Activated CD4-positive, alpha-beta T cell treated with anti-CD3 and anti-CD28 coated beads, Interleukin-2, amount 50 U/mL, for 4 hours (primary cell): Measurements from ENCODE around the gene PNPLA7.

Experiments
- DNase-seq, 2 experiments: peaks; one replicate each; pipeline ENCODE4 v3.0.0-alpha.2; 2020

PNPLA7 gene

DNA sequence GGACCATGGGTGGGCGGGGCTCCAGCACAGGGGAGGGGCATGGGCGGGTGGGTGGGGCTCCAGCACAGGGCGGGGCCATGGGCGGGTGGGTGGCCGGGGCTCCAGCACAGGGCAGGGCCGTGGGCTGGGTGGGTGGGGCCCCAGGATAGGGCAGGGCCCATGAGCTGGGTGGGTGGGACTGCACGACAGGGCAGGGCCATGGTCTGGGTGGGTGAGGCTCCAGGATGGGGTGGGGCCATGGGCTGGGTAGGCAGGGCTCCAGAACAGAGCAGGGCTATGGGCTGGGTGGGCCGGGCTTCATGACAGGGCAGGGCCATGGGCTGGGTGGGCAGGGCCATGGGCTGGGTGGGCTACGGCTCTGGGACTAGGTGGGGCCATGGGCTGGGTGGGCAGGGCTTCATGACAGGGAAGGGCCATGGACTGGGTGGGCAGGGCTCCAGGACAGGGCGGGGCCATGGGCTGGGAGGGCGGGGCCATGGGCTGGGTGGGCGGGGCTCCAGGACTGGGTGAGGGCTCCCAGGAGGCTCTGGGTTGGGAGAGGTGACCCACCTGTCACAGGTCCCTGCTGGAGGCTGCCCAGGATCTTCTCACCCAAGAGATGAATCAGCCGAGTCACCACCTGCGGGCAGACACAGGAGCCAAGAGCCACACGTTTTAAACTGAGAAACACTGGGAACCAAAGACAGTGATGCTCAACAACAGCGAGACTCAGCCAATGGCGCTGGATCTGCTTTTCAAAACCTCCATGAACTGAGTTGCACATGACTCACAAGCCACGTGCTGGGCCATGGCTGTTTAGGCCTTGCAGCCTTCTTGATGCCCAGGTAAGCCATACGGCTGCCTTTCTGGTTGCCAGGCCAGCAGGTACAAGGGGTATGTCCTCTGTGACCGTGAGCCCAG lies 57.5 kb downstream of the PNPLA7 start:
- no peak for DNase-seq

DNA sequence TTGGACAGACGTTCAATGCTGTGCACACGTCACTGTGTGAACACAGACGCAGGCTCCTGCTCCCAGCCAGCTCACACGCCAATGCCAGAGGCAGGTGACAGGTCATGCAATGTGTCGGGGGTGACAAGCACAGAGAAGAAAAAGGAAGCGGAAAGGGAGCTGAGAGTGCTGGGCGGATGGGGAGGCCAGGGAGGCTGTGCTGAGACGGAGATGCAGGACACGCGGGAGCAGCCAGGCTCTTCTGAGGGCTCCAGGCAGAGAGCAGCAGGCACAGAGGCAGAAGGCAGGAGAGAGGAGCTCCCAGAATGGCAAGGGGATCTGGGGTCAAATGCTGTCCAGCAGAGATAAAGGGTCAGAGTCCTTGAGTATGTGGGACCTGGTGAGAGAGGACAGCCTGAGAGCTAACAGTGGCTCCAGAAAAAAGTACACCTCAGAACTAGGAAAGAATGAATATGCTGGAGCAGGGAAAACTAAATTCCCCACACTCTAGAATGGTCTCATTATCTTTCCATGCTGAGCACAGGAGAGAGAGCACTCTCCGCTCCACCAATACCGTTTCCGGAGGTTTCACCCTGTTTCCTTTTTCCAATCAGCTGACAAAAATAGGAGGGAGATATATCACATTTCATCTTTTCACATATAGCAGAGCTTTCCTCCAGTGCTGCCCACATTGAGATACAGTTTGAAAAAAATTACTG lies 58.3 kb downstream of the PNPLA7 start:
- no peak for DNase-seq

DNA sequence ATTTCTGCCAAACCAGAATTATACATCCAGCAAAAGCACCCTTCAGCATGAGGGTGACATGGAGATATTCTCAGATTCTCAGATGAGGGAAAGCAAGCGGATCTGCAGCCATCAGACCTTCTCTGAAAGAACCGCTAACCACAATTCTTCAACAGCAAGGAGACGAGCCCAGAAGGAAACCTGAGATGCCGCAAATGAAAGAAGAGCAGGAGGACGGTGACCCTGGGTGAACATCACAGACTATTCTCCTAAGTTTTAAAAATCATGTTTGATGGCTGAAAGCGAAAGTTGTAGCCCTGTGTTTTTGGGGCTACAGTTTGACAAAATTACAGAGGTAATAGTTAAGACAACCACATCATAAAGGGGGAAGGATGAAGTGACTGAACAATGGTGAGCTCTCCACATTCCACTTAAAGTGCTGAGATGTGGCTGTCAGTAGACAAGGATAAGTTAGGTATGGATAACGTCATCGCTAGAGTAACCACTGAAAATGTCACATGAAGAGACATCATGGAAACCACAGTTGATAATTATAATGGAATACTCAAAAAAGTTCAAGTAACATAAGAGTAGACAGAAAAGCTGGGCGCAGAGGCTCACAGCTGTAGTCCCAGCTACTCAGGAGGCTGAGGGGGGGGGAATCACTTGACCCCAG lies 59.5 kb downstream of the PNPLA7 start:
- DNase-seq = no peak

DNA sequence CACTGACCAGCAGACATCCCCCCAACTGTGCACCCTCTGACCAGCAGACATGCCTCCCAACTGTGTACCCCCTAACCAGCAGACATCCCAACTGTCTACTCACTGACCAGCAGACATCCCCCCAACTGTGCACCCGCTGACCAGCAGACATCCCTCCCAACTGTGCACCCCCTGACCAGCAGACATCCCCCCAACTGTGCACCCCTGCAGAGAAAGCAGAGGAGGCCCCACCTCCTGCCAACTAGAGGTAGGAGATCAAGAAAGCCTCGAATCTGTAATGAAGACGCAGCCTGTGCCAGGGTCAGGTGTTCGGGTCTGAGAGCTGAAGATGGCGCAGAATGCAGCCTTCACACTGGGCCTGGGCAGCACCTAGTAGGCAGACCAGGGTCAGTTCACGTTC lies 61.3 kb downstream of the PNPLA7 start:
- DNase-seq = no peak

DNA sequence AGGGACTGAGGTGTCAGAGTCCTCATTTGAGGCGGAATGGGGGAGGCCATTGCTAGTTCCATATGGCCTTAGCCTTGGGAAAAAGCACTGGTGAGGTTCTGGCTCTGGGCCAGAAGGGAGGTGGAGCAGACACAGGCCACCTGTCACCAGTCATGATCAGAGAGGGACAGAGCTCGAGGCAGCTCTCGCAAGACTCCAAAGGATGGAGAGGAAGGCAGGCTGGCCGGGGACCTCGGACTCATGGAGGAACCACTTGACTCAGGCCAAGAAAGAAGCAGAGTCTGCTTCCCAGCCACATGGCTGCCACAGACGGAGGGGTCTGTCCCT lies 61.9 kb downstream of the PNPLA7 start:
- DNase-seq = no peak

DNA sequence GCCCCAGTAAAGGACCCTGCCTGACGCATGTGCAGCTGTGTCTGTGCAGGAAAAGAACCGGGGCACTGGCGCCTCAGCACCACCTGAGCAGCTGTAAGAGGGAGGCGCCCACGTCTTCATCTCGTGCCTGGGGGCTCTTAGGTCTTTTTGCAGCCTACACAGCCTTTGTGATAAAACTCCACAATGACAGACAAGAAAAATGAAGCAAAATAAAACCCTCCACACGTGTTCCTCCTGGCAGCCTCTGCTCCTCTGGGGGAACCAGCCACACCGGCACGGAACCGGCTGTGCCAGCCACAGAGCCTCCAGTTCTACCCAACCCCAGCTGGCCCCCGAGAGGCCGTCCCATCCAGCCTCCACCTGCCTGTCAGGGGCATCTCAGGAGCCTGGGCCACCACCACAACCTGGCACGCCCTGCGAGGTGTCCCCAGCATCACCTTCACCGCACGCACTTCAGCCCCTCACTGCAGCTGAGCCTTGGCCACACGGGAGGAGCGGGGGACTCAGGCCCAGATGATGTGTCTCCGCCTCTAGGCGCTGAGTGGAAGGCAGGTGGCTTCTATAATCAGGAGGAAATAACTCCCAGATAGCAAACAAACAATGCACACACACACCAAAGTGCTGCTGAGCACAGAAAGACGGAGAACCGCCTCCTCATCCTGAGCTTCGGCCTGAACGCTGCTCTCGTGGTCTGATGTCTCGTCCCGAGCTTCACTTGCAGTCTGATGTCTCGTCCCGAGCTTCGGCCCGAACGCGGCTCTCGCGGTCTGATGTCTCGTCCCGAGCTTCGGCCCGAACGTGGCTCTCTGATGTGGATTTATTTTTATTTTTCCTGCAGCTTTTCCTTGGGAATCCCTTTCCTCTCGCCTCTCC lies 62.5 kb downstream of the PNPLA7 start:
- DNase-seq = no peak

DNA sequence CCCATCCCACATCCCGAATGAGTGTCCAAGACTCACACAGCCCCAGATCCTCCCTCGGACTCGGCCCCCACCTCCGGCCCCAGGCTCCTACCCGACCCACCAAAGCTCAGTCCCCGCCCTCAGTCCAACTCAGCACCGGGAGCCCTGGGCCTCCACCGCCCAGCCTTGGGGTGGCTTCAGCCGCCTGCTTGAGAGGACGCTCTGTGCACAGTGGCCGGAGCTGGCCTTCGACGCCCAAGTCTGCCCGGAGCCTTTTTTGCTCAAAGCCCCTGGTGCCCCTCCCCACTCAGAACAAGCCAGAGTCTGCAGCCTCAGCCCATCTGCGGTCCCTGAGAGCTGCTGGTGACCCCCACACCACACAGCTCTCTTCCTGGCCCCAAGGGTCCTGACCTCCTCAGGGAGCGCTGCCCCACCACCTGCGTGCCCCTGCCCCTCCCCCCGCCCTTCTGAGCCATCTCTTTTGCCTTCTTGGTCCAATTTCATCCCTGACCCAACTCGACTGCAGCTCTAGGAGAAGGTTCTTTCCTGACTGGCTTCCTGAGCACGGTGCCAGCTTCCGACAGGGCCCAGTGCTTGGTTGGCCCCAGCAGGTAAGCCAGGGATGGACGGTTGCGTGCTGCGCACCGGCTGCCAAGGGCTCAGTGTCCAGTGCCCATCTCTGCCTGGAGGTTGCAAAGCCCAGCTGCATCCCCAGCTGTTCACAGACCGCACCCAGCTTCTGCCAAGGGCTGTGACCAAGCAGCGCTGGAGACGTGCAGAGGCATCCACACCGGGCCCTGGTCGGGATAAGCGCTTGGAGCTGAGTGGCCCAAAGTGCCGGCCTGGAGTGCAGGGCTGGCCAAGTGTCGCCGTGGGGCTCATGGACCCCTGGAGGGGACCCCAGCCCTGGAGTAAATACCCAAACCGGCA lies 63.4 kb downstream of the PNPLA7 start:
- no peak for DNase-seq

DNA sequence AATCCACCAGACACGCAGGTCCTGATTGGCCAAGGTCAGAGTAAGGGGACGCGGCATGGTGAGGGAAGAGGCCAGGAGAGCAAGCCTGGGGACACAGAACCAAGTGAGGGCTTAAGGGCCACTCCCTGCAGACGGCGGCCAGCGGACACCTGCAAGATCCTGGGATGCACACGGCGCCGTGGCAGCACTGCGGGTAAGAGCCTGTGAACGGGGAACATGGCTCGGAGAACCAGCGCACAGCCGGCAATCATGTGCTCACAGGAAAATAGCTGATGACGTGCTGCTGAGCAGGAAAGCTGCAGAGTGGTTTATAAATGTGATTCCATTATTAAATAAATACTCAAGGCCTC lies 64.1 kb downstream of the PNPLA7 start:
- DNase-seq = no peak

DNA sequence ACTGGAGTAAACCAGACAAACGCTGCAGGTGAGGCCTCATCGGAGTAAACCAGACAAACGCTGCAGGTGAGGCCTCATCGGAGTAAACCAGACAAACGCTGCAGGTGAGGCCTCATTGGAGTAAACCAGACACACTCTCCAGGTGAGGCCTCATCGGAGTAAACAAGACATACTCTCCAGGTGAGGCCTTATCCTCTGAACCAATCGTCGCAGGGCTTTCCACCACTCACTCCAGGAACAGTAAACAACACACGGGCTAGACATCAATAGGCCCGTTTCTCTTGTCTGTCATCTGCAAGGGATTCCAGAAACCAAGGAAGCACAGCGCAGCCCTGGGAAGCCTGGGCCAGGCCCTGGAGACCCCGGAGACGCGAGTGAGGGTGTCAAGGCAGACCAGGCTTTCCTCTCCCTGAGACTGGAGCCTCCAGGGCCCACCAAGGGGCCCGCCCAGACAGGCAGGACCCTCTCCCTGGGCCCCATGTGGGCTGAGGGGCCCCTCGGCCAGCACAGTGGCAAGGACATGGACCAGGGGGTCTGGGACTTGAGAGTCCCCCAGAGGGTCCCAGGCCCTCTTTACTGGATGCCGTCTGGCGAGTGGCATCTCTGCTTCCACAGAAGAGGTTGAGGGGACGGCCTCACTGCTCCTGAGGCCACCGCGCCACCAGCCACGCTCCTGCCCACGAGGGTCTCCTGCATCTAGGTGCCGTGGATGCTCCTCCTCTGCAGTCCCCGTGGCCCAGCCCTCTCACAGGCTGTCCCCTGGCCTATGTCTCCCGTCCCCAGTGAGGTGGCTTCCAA lies 64.7 kb downstream of the PNPLA7 start:
- no peak for DNase-seq

DNA sequence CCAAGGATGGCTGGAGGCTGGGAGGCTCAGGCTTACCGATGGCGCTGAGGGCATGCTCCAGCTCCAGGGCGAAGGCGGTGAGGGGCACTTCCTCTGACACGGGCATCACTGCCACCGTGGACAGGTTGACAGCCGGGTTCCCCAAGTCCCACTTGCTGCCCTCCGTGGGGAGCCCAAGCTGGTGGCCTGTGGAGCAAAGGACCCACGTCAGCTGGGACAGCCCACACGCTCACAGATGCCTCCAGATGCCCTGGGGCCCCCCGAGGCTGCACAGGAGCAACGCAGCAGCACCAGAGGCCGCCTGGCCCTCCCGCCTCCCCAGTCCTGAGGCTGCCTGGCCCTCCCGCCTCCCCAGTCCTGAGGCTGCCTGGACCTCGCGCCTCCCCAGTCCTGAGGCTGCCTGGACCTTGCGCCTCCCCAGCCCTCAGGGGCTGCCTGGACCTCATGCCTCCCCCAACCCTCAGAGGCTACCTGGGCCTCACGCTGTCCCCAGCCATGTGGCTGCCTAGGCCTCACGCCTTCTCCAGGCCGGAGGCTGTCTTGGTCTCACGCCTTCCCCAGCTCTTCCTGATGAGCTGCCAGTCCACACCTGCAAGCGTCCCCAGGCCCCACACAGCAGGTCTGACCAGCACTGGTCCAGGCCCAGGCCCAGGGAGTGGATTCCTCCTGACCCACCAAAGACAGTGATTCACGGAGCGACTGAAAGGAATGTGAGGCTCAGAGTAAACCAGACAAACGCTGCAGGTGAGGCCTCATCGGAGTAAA lies 65.5 kb downstream of the PNPLA7 start:
- no peak for DNase-seq

DNA sequence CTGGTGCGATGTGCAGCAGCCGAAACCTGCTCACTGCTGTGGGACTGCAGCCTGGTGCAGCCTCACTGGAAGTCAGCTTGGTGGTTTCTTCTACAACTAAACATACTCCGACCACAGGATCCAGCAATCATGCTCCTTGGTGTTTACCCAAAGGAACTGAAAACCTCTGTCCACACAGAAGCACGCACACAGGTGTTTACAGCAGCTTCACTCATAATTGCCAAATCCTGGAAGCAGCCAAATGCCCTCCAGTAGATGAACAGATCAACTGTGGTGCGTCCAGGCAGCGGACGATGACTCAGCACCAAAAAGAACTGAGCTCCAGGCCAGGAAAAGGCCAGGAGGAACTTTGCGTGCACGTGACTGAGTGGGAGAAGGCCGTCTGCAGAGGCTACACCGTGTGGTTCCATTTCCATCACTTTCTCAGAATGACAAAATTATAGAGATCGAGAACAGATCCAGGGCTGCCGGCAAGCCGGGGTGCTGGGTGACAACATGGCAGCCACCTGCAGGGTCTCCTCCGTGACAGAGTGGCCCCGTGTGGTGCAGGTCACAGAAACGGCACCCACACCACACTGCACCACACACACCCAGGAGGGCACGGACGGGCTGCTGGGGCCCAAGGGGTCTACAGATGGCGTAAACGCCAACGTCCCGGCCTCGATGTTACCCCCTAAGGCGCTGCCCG lies 68.0 kb downstream of the PNPLA7 start:
- DNase-seq = no peak

DNA sequence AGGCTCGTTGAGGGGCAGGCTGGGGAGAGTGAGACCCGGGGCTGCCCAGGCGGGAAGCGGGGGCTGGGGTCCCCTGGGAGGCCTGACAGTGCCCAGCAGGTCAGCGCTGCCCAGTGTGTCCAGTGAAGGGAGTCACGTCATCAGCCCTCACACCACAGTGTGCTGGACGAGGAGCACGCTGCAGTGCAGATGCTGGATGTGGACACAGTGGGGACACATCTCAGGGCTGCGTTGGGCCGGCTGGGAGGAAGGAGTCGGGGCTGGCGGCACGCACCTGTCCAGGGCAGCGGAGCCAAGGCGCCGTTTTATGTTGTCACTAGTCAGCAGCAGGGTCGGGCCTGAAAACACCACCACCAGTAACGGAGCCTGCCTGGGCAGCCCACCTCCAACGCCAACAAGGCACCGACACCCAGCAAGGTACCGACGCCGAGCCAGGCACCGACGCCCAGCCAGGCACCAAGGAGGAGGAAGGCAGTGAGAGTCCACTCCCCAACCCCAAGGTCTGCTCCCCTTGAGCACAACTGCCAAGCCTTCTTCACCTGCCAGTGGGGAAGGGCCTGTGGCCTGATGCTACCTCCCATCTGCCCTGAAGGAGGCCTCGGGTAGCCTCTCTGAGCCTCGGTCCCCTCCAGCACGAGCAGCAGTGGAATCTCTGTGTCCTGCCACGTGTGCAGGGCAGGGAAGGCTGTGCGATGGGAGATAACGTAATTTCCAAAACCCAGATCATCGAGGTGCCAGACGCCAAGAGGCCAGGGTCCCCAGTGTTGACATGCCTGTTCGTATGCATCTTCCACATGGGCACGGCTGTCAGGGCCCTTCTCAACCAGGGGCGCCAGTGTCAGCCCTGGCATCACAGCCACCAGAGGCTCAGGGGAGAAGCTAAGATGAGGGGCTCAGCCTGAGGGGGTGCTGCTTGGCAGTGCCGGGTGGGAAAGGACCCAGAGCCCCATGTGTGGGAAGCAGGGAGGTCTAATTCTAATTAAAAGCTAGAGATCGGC lies 69.2 kb downstream of the PNPLA7 start:
- DNase-seq = no peak

DNA sequence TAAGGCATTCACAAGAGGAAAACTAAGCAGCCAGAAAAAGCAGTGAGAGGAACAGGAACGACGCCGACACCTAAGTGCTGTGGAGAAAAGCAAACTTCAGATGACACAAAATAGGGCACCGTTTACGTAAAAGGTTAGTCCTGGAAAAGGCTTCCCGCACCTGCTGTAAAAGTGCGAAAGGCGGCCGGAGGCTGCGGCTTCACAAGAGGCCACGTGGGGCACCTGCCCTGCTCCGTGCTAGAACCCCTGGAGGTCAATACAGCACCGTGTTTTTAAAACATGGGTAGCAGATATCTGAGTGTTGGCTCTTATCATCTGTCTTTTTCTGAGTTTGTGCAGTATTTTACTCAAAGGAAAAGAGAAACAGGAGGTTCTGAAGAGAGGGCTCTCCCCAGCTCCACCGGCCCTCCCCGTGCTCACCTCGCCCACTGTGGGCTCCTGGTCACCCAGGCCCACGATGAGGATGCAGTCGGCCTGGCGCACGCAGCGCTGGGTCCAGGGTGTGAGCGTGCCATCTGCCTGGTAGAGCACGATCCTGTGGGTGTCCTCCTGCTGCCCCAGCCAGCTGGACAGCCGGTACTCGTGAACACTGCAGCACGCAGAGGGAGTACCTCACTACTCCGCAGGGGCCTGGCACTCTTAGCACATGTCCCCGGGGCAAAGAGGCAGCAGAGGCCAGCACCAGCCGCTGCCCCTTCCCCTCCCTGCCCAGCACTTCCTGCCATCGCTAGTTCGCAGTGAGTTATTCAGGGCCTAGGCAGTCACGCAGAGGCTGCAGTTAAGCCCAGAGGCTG lies 70.1 kb downstream of the PNPLA7 start:
- no peak for DNase-seq

DNA sequence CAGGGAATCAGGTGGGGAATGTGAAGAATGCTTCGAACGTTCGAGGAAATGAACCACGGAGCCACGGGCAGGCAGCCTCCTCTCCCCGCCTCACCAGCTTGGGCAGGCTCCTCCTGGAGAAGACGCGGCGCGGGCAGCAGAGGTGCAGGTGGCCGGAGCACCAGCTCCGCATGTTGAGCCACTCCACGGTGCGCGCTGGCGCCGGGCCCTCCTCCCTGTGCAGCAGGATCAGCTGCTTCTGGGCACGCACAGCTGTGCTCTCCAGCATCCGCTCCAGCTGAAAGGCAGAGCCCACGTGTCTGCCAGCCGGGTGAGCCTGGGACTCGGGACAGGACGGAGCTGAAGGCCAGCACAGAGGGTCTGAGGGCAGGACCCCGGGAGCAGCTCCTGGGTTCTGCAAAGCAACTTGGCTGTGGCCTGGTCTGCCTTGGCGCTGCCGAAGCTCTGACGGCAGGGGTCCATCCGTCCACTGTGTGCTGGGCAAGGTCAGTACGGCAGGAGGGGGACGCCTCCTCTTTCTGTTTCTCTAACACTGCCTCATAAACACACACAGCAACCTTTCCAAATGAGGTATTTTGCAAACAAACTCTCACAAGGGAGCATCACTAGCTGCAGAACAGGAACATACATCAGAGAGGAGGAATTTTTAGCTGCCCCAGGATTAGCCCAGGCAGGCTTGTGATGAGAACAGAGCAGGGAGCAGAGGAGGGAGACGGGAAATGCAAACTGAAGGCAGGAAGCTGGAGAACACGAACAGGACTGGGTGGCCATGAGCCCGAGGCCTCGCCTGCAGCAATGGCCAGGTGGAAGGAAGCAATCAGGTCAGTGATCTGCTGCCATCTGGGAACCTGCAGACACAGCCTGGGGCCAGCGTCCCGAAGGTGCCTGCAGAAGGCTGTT lies 71.0 kb downstream of the PNPLA7 start:
- DNase-seq = no peak

DNA sequence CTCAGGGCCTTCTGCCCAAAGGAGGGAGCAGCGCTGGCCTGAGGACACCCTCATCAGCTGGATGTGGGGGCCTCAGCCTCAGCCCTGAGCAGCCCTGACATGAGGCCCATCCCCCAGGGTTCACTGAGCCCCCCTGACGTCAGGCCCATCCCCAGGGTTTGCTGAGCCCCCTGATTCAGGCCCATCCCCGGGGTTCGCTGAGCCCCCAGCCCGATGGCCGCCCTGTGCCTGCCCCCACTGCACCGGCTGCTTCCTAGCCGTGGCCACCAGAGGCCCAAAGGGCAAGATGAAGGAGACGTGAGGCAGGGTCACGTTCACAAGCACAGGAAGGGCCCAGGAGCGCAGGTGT lies 71.6 kb downstream of the PNPLA7 start:
- DNase-seq = no peak

DNA sequence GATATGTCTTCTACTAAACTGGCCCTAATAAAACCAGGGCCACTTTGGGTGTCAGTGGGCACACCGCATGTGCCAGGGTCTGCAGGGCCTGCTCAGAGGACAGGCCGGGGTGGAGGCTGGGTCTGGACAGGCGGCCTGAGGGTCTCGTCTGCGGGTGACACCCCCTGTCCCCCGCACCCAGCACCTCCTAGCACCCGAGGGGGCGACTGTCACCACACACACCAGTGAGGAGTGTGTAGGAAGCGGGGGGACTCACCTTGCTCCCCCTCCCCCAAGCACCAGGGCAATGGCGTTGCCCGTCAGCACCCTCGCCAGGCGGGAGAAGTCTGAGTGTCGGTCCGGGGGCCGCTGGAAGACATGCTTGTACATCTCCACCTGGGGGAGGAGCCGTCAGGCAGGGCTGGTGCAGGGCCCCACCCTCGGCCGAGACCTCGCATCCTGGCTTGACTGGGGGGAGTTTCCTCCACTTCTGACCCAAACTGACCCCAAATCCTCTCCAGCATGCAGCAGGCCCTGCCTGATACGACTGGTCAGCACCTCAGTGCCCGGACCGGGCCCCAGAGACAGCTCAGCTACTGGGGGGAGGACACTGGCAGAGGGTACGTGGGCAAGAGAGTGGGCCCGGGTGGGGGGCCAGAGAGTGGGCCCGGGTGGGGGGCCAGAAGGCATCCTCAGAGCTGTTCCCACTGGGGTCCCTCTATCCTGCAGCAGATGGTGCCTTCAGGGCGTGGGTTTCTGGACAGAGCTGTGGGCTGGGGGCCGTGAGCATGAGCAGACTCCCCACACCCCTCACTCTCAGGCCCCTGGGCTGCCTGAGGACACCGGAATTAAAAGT lies 72.2 kb downstream of the PNPLA7 start:
- no peak for DNase-seq
